Right atrium auricular region (tissue), 2 donors: ENCODE data around the gene ACO2. TPM values are rescaled to one million over a fixed set of nuclear protein-coding genes. Genes with fewer than 3 reads are reported as not detected.

ENCODE experiments used
- DNase-seq: peaks from one replicate; pipeline ENCODE4 v3.0.0-alpha.2; 2019; ENCODE audit warnings: low spot score
- H3K27ac ChIP-seq, 2 donors: fragments of 200-600 bp; sonication (generic); 1 replicate in 1 of 2; 2 replicates in 1 of 2; pipeline ENCODE4 v1.5.1; 2016 to 2019
- H3K27me3 ChIP-seq, 2 donors: fragments of 200-600 bp; sonication (generic); one replicate each; pipeline versions ENCODE4 v1.5.1 to v1.6.0; 2017 to 2019
- H3K36me3 ChIP-seq: fragments of 200-600 bp; sonication (generic); one replicate; pipeline ENCODE4 v1.5.1; 2016
- H3K4me1 ChIP-seq, 2 donors: fragments of 200-600 bp; sonication (generic); one replicate each; pipeline versions ENCODE4 v1.5.1 to v1.6.0; 2017 to 2019
- H3K4me3 ChIP-seq, 2 donors: fragments of 200-600 bp; sonication (generic); 1 replicate in 1 of 2; 2 replicates in 1 of 2; pipeline ENCODE4 v1.5.1; 2017 to 2019; ENCODE audit warnings: mild to moderate bottlenecking in 1 of 2, moderate library complexity in 1 of 2
- H3K9me3 ChIP-seq, 2 donors: fragments of 200-600 bp; sonication (generic); one replicate each; pipeline ENCODE4 v1.5.1; 2019
- total RNA-seq, 2 donors: library from RNA; depleted of rRNA; stranded (reverse); fragments of >200 nt; gene quantifications; one replicate each; pipeline ENCODE4 v1.1.0, GENCODE V29; 2016
- TF ChIP-seq, protein P1 (sequence below), 2 donors: fragments of 200-600 bp; sonication (generic); IDR thresholded peaks; one replicate each; pipeline ENCODE4 v1.5.1; 2019; ENCODE audit warnings: antibody characterized with exemption in 2 of 2

ACO2 gene
- total RNA-seq, 2 donors from 2014 or later, result 447 to 604 TPM

DNA sequence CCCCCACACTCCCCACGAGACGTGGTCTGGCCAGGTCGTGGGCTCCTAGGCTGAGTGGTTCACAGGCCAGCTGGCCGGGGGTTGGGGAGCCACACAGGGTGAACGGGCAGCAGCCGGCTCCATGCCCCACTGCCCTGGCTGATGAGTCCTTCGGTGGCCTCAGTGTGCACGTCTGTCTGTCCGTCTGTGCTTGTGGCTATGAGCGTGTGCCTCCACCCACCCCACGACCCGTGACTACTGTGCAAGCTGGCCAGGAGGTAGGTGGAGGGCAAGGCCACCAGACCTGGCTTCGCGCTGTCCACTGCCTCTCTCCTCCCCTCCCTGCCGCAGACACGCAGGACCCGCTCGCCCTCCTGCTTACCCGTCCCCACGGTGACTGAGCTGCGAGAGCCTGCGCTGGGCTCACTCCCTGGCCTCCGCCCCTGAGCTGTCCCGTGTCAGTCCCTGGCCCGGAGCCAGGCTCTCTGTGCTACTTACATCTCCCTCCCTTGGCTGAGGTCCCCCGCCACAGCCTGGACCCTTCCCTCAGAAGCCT is 106.0 kb downstream of the ACO2 start:
- TF ChIP-seq, protein P1, sequence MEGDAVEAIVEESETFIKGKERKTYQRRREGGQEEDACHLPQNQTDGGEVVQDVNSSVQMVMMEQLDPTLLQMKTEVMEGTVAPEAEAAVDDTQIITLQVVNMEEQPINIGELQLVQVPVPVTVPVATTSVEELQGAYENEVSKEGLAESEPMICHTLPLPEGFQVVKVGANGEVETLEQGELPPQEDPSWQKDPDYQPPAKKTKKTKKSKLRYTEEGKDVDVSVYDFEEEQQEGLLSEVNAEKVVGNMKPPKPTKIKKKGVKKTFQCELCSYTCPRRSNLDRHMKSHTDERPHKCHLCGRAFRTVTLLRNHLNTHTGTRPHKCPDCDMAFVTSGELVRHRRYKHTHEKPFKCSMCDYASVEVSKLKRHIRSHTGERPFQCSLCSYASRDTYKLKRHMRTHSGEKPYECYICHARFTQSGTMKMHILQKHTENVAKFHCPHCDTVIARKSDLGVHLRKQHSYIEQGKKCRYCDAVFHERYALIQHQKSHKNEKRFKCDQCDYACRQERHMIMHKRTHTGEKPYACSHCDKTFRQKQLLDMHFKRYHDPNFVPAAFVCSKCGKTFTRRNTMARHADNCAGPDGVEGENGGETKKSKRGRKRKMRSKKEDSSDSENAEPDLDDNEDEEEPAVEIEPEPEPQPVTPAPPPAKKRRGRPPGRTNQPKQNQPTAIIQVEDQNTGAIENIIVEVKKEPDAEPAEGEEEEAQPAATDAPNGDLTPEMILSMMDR (IDR thresholded peaks at IDR 0.05), result no peak
- peaks cover 0 to 34% of the 10 kb centered on the region in 2 donors for H3K4me1 ChIP-seq
- H3K4me3 ChIP-seq, result no peak overlapping the region
- DNase-seq, result peak; percentile 88
- H3K9me3 ChIP-seq, result no peaks in the 10 kb centered on the region
- peak overlapping the region; percentile 72 to 81 for H3K27ac ChIP-seq
- peaks cover 29% of the 10 kb centered on the region for H3K36me3 ChIP-seq
- H3K27me3 ChIP-seq, result no peaks in the 10 kb centered on the region

DNA sequence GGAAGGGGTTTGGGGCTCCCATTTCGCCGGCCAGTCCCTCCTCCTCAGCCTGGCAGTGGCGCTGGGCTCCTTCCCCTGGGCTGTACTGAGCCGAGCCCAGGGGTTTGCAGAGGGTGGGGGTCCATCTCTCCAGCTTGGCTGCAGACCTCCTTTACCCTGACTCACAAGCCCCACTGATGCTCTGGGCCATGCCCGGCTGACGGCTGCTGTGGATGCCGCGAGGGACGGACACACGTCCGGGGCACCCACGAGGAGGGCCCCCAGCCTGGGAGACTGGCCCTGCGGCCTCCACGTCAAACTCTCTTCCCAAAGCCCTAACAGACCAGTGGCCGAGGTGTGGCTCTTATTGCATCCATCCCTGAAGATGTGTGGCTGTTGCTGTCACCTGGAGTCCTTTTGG is 106.6 kb downstream of the ACO2 start:
- Histone ChIP-seq H3K27ac (peak overlapping the region; percentile 72 to 81), H3K4me1 (peaks cover 0 to 34% of the 10 kb centered on the region in 2 donors), H3K36me3 (peaks cover 29% of the 10 kb centered on the region), H3K27me3 (no peaks in the 10 kb centered on the region), H3K9me3 (no peaks in the 10 kb centered on the region), H3K4me3 (no peak overlapping the region)
- DNase-seq, result no peak
- TF ChIP-seq, protein P1 (IDR thresholded peaks at IDR 0.05), result no peak

DNA sequence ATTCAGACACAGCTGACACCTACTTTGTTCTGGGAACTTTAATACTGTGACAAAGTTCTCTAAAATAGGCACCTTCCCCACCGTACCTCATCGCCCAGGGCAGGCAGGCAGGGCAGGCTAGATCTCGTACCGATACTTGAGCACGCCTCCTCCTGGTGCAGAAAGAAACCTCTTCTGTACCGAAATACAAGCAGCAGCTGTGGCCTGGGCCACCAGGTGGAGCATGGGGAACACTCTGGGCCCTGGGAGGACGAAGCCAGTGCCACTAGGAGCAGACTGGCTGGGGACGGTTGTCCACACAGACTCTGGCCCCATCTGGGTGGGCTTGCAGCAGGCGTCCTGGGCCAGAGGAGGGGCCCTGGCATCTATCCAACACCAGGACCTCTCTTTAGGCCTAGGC is 108.0 kb downstream of the ACO2 start:
- Histone ChIP-seq H3K9me3 (no peaks in the 10 kb centered on the region), H3K36me3 (peaks cover 26% of the 10 kb centered on the region), H3K27ac (peak overlapping the region; percentile 62 to 81), H3K4me3 (no peak overlapping the region), H3K27me3 (no peaks in the 10 kb centered on the region), H3K4me1 (peaks cover 0 to 34% of the 10 kb centered on the region in 2 donors)
- DNase-seq, result no peak
- TF ChIP-seq, protein P1 (IDR thresholded peaks at IDR 0.05), result peak; percentile 50 to 74

DNA sequence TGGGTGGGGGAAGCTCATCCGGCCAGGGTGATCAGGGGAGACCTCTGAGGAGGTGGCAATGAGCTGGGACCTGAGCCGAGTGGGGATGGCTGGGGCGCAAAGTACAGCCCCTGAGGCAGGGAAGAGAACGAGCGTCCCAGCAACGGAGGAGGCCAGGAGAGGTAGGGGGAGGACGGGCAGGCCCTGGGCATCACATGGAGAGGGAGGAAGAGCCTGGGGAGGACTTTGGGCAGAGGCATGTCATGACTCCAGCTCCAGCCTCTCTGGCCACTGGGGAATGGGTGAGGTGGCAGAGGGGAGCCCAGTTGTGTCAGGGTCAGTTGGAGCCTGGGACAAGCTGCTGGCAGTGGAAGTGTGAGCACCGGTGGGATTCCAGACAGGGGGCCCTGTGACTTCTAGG is 109.2 kb downstream of the ACO2 start:
- H3K4me1 ChIP-seq, result peaks cover 0 to 40% of the 10 kb centered on the region in 2 donors
- H3K36me3 ChIP-seq, result peaks cover 14% of the 10 kb centered on the region
- TF ChIP-seq, protein P1 (IDR thresholded peaks at IDR 0.05), result no peak
- H3K9me3 ChIP-seq, result no peaks in the 10 kb centered on the region
- DNase-seq, result no peak
- no peak overlapping the region for H3K4me3 ChIP-seq
- no peaks in the 10 kb centered on the region for H3K27me3 ChIP-seq
- H3K27ac ChIP-seq, result peak overlapping the region in 1 of 2 donors; percentile 81

Other genes with a start within 250 kb of the ACO2 start
- gene CHADL, start 228.2 kb upstream of the ACO2 start, total RNA-seq, result 10 to 100 TPM in 1 of 2 donors, 1 to 10 TPM in 1; 8.3 to 16.1 TPM
- gene RANGAP1, start 182.9 kb upstream of the ACO2 start, total RNA-seq, result 10 to 100 TPM; 22.3 to 33.3 TPM
- 10 to 100 TPM; 24.5 to 33.3 TPM for gene ZC3H7B, start 167.6 kb upstream of the ACO2 start, total RNA-seq
- gene TEF, start 87.2 kb upstream of the ACO2 start, total RNA-seq, result 10 to 100 TPM; 12.7 to 14.2 TPM
- 10 to 100 TPM; 49.1 to 55.3 TPM for gene TOB2, start 22.3 kb upstream of the ACO2 start, total RNA-seq
- gene PHF5A, start 425 bp upstream of the ACO2 start, total RNA-seq, result 10 to 100 TPM; 19.3 to 23.5 TPM
- 10 to 100 TPM; 11.4 to 12.0 TPM for gene POLR3H, start 75.4 kb downstream of the ACO2 start, total RNA-seq
- gene CSDC2, start 91.9 kb downstream of the ACO2 start, total RNA-seq, result 100 to 1,000 TPM; 257 to 324 TPM
- gene PMM1, start 120.7 kb downstream of the ACO2 start, total RNA-seq, result 10 to 100 TPM; 17.3 TPM
- 10 to 100 TPM; 62.3 to 65.8 TPM for gene DESI1, start 151.9 kb downstream of the ACO2 start, total RNA-seq
- gene XRCC6, start 152.2 kb downstream of the ACO2 start, total RNA-seq, result 100 to 1,000 TPM; 161 to 174 TPM
- gene SNU13, start 219.8 kb downstream of the ACO2 start, total RNA-seq, result 100 to 1,000 TPM; 183 to 226 TPM
- 10 to 100 TPM in 1 of 2 donors, under 1 TPM in 1; 0.71 to 15.5 TPM for gene MEI1, start 230.4 kb downstream of the ACO2 start, total RNA-seq